Measurements from ENCODE around the gene OTOG. TPM values are rescaled to one million over a fixed set of nuclear protein-coding genes. Genes with fewer than 3 reads are reported as not detected.

Gene OTOG
- total RNA-seq, 1 donor from 2014 or later: not detected

DNA sequence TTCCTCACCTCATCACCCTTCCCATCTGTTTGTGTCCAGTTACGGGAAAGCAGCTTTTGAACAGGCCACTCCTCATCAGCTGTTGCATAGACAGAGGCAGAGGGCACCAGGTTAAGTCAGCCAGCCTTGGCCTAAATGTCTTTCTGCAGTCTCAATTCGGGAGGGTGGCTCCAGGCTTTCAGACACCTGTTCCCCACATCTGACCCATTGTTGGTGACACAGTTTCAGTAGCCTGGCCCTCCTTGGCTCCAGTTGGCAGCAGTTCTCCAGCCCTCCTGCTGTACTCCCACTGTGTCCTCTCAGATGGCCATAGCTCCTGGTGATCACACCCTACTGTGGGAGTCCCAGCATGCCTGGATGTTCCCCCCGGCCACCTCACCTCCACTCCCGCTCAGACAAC, 101.5 kb downstream of the OTOG start:
- intact Hi-C loops (cut with micrococcal nuclease): no loop called here

DNA sequence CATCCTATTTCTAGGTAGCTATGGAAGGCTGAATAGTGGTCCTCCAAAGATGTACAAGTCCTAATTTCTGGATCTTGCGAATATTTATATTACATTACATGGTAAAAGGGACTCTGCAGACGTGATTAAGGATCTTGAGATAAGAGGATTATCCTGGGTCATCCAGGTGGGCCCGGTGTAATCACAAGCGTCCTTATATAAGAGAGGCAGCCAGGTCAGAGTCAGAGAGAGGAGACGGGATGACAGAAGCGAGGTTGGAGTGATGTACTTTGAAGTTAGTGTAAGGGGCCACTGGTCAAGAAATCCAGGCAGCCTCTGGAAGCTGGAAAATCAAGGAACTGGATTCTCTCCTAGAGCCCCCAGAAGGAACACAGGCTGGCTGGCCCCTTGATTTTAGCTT, 102.2 kb downstream of the OTOG start:
- intact Hi-C loops (cut with micrococcal nuclease): no loop called here

- intact Hi-C loops (cut with micrococcal nuclease): no loop called here
These were observed 102.6 kb downstream of the OTOG start for GRCh38 chr11:17649696-17650095.

DNA sequence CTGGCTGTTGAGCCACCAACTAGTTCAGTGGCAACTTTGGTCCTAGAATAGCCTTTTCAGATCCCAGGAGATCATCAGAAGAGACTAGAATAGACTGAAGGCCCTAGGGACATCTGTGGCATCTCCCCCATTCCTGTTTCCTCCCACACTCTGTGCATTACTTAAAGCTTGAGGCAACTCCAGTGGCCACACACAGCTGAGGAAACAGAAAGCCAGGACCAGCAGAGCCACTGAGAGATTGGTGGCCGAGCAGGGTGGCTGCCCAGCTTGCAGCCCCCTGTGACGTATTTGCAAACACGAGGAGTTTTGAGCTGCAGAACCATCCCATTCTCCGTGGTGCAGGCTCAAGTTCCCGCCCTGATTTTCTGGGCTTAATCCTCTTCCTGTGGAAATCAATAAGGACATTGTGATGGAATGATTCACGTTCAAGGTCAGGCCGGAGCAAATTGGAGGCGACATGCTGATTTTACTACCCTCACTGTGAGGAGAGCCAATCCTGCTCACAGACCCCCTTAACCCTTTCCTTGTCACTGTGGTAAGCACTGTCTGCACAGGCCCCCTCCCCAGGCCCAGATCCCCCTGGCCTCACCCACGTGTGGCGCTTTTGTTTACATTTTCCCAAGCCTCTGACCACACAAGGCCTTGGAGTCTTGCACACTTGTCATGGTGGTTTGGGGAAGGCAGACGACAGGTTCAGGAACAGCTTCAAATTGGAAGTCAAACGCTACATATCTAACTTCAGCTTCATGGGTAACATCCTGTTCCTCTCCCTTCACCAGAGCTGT, 103.3 kb downstream of the OTOG start:
- intact Hi-C loops (cut with micrococcal nuclease): no loop called here

DNA sequence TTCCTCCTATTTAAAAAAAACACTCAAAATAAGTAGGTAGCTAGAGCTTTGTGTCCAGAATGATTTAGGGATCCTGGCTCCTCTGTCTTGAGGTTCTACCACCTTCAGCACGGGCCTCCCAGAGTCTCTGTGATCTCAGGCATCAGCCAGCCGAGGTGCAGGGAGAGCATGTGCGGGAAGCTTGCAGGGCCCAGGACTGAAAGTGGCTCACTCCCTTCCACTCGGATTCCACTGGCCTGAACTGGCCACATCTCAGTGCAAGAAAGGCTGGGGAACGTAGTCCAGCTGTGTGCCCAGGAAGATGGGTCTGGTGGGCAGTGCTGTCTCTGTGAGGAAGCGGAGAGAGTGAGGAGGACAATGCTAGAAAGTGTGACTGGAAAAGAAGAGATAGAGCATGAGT, 104.0 kb downstream of the OTOG start:
- intact Hi-C loops (cut with micrococcal nuclease): no loop called here

- intact Hi-C loops (cut with micrococcal nuclease): no loop called here
These were observed 104.6 kb downstream of the OTOG start for GRCh38 chr11:17651681-17652080.

- intact Hi-C loops (cut with micrococcal nuclease): no loop called here
These were observed 105.5 kb downstream of the OTOG start for GRCh38 chr11:17652556-17652955.

GRCh38 chr11:17653611-17654010, 106.6 kb downstream of the OTOG start:
- intact Hi-C loops (cut with micrococcal nuclease): no loop called here

DNA sequence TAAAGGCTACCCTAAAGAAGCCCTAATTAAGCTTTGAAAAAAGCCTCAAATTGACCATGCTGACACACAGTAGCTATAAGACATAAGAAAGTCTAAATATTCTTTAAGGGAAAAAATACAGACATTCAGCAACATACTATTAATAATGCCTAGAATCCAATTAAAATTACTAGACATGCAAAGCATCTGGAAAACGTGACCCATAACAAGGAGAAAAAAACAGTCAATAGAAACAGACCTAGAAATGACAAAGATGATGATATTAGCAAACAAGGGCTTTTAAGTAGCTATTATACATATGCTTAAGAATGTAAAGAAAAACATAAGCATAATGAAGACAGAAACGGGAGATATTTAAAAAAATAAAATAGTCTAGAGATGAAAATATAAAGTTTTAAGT, 108.6 kb downstream of the OTOG start:
- intact Hi-C loops (cut with micrococcal nuclease): no loop called here

GRCh38 chr11:17658211-17658610, 111.2 kb downstream of the OTOG start:
- intact Hi-C loops (cut with micrococcal nuclease): no loop called here

- intact Hi-C loops (cut with micrococcal nuclease): no loop called here
These were observed 121.1 kb downstream of the OTOG start for GRCh38 chr11:17668166-17668565.

DNA sequence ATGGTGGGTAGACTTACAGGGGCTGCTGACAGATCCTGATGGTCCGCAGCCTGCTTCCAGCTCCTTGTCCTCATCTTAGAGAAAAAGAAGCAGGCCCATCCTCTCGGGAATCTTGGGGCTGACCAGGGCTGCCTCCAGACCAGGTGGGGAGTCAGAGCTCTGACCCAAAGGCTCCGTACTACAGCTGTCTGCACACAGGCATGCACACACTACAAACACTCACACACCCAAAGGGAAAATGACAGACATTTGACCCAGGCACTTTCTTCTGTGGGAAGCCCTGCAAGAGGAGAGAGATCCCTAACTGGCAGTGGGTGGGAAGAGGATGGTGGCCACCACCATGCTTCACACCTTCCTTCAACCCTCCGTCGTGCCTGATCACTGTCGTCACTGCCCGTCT, 125.4 kb downstream of the OTOG start:
- intact Hi-C loops (cut with micrococcal nuclease): no loop called here

DNA sequence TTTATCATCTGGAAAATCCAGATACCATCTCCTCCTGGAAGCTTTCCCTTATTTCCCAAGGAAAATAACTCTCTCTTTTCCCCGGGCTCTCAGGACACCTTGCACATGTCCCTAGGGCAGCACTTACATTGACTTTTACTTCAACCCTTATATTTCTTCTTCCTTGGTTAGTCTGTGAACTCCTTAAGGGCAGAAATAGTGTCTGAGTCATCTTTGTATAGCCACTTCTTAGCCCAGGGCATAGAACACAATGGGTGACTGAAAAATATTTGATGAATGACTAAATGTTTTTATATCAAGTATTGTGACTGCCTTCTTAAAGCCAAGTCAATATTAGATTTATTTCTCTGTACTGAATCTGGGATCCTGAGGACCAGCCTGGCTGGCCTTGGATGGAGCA, 126.9 kb downstream of the OTOG start:
- intact Hi-C loops (cut with micrococcal nuclease): no loop called here

- intact Hi-C loops (cut with micrococcal nuclease): no loop called here
These were observed 135.8 kb downstream of the OTOG start for GRCh38 chr11:17682848-17683247.

GRCh38 chr11:17683377-17684161, 136.5 kb downstream of the OTOG start:
- intact Hi-C loops (cut with micrococcal nuclease): no loop called here

DNA sequence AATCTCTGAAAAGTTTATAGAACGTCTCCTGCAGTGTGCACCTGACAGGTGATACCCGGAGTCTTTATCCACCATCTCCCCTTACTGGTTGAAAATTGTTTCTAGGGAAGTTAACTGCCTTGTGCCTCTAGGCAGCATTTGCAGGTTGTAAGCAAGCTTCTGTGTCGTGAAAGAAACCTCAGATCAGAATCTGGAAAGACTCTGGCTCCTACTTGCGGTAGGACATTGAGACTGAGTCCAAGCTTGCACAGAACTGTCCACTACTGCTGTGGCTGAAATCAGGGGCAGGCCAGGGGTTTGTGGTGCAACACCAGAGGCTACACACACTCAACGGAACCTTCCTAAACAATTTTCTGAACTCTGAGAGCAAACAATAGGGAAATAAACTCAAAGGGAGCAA, 137.5 kb downstream of the OTOG start:
- intact Hi-C loops (cut with micrococcal nuclease): no loop called here

- intact Hi-C loops (cut with micrococcal nuclease): no loop called here
These were observed 139.3 kb downstream of the OTOG start for GRCh38 chr11:17686231-17686980.

DNA sequence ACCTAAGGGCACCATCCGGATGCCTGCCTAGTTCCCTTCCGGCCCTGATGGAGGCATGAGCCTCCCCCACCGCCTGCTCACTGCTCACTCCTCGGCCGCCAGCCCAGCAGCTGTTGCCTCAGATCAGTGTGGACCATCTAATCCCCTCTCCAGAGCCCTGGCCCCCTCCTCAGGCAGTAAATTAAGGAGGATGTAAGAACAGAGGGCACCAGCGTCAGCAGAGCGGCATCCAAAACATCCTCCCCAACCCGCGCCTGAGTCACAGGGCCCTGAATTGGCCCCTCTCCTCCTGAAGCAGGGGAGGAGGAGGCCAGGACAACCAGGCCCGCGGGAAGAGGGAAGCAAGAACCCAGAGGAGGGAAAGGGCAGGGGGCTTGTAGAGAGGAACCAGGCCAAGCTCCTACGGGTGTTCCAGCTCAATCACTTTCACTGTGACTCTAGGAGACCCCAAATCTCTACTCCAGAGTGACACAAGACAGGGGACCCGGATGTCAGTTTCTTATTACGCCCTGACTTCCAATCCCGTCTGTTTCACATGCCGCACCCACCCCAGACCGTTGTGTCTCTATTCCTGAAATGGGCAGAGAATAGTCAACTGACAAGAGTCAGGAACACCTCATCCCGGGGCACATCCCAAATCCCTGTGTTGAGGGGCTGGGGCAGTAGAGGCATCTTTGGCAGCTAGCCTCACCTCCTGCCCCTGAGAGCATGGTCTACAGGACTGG, 141.0 kb downstream of the OTOG start:
- intact Hi-C loops (cut with micrococcal nuclease): no loop called here

DNA sequence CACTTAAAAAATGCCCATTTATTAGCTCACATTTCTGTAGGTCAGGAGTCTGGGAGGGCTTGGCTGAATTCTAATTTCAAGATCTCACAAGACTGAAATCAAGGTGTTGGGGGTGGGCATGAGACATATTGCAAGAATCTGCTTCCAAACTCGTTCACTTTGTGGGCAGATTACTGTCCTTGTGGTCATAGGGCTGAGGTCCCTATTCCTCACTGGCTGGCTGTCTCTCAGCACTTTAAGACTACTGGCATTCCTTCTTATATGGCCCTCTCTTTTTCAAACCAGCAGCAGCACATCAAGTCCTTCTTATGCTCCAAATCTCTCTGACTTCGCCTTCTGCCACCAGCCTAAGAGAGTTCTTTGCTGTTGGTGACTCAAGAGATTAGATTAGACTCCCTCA, 144.5 kb downstream of the OTOG start:
- intact Hi-C loops (cut with micrococcal nuclease): no loop called here

GRCh38 chr11:17691976-17692375, 144.9 kb downstream of the OTOG start:
- intact Hi-C loops (cut with micrococcal nuclease): no loop called here

- intact Hi-C loops (cut with micrococcal nuclease): no loop called here
These were observed 145.9 kb downstream of the OTOG start for GRCh38 chr11:17692931-17693330.

Measured in T-helper 1 cell treated with Interleukin-12 subunit alpha and Interleukin-12 subunit beta and Interleukin-4 antibody, amounts not matched to agents 30 ng/mL and 1 ng/mL, for 36 hours (primary cell).